ENCODE measurements around the gene KLHL1. TPM values are rescaled to one million over a fixed set of nuclear protein-coding genes. Genes with fewer than 3 reads are reported as not detected.

The KLHL1 gene
- polyA plus RNA-seq, 4 donors, result 0.04 to 1.0 (median 0.79) TPM

- DNase-seq (ENCODE audit: low read depth in 4 of 4, low spot score in 3 of 4), result no peak
Measured at GRCh38 chr13:70022646-70023045, 85.6 kb downstream of the KLHL1 start.

DNA sequence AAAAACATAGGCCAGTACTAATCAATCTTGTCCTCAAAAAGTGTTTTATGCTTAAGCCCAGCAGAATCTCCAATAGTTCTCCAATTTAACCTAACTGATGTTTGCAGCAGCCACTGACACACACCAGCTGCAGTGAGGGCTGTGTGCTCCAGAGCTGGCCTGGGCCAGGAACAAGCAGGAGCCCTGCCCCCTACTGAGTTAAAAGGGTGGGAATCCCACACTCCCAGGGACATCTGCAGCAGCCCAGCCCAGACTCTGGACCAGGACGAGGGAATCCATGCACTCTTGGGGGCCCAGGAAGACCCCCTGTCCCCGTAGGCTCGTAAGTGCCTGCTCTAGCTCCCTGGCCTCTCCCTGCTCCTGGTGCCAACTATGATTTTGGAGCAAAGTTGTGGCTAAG, 92.1 kb downstream of the KLHL1 start:
- DNase-seq (ENCODE audit: low read depth in 4 of 4, low spot score in 3 of 4), result no peak

- DNase-seq (ENCODE audit: low read depth in 4 of 4, low spot score in 3 of 4), result no peak
Measured at GRCh38 chr13:70014337-70014736, 93.9 kb downstream of the KLHL1 start.

GRCh38 chr13:69999875-70000274, 108.4 kb downstream of the KLHL1 start:
- no peak for DNase-seq (ENCODE audit: low read depth in 4 of 4, low spot score in 3 of 4)

DNA sequence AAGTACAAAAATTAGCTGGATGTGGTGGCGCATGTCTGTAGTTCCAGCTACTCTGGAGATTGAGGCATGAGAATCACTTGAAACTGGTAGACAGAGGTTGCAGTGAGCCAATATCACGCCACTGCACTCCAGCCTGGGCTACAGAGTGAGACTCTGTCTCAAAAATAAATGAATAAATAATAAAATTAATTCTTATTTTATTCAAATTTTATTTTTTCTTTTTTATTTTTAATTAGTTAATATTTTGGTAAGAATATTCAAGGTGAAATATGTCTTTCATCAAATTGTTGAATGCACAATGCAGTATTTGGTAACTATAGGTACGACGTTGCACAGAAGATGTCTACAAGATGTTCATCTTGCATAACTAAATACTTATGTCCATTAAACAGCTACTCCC, 111.2 kb downstream of the KLHL1 start:
- no peak for DNase-seq (ENCODE audit: low read depth in 4 of 4, low spot score in 3 of 4)

- no peak for DNase-seq (ENCODE audit: low read depth in 4 of 4, low spot score in 3 of 4)
Measured at GRCh38 chr13:69980799-69981198, 127.5 kb downstream of the KLHL1 start.

DNA sequence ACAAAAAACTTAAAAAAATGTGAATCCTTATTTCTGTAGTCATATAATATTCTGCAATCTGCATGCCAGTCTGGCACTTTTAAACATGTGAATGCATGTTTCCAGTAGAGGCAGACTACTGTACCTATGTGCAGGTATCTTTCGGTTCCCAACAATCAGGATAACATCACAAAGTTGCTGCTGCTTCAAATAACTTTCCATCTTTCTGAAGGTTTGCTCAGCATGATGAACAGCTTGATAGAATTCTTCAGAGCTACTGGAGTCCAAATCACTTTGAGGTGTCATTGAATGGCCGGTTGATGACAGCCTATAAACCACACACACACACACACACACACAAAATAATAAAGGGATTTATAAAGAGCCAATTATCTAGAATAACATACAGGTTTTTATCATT, 132.8 kb downstream of the KLHL1 start:
- no peak for DNase-seq (ENCODE audit: low read depth in 4 of 4, low spot score in 3 of 4)

DNA sequence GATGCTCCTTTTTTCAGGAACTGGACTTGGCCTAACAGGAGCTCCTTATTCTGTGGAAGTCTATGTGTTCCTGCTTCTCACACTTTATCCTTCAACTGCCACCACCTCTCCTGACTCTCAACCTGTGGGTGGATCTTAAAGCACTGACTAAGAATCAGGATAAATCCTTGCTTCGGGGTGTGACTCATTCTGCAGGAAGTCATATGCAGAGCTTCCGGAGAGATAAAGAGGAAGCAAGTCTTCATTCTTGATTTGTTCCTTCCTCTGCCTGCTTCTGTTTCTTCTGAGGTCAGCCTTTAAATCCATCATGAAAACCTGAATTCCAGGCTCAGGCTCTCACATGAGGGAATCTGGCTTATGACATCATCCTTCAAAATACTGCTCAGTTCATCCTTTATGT, 137.7 kb downstream of the KLHL1 start:
- no peak for DNase-seq (ENCODE audit: low read depth in 4 of 4, low spot score in 3 of 4)

DNA sequence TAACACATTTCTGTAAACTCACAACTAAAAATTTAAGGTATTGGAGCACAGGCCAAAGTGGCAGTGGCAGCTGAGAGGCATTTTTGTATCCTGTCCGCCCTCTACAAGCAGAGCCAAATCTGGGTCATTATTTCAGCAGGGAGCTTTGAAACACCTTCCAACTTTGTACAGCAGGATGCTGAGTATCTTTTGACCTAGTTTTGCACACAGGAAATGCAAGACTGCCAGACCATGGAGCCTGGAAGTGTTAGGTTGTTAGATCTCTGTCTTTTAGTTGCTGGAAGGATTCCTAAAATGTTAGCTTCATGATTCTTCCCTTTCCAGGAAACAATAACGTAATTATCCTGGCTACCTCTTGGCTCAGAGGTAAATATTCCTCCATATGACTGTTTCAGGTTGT, 149.2 kb downstream of the KLHL1 start:
- no peak for DNase-seq (ENCODE audit: low read depth in 4 of 4, low spot score in 3 of 4)

- DNase-seq (ENCODE audit: low read depth in 4 of 4, low spot score in 3 of 4), result no peak
Measured at GRCh38 chr13:69956839-69957238, 151.4 kb downstream of the KLHL1 start.

GRCh38 chr13:69956349-69956748, 151.9 kb downstream of the KLHL1 start:
- no peak for DNase-seq (ENCODE audit: low read depth in 4 of 4, low spot score in 3 of 4)

- DNase-seq (ENCODE audit: low read depth in 4 of 4, low spot score in 3 of 4), result no peak
Measured at GRCh38 chr13:69955271-69955670, 153.0 kb downstream of the KLHL1 start.

GRCh38 chr13:69951412-69951811, 156.8 kb downstream of the KLHL1 start:
- no peak for DNase-seq (ENCODE audit: low read depth in 4 of 4, low spot score in 3 of 4)

DNA sequence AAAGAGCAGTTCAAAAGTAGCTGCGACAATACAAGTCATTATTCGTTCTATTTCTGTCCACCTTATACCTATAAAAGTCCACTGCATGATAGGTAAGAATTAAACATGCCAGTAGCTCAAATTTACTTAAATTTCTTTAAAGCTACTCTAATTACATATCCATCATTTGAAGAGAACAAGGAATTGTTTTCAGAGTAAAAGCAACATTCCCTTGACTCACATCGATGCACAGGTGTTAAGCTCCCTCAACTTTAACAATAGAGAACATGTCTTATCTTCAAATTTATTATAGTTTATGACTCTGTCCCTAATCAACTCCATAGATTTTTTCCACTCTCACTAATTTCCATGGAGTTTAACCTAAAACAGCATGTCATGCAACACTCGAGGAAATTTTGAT, 158.1 kb downstream of the KLHL1 start:
- DNase-seq (ENCODE audit: low read depth in 4 of 4, low spot score in 3 of 4), result no peak

- DNase-seq (ENCODE audit: low read depth in 4 of 4, low spot score in 3 of 4), result no peak
Measured at GRCh38 chr13:69948016-69948415, 160.2 kb downstream of the KLHL1 start.

- DNase-seq (ENCODE audit: low read depth in 4 of 4, low spot score in 3 of 4), result no peak
Measured at GRCh38 chr13:69947582-69947981, 160.7 kb downstream of the KLHL1 start.

GRCh38 chr13:69946511-69946910, 161.7 kb downstream of the KLHL1 start:
- DNase-seq (ENCODE audit: low read depth in 4 of 4, low spot score in 3 of 4), result no peak

- DNase-seq (ENCODE audit: low read depth in 4 of 4, low spot score in 3 of 4), result no peak
Measured at GRCh38 chr13:69935043-69935442, 173.2 kb downstream of the KLHL1 start.

DNA sequence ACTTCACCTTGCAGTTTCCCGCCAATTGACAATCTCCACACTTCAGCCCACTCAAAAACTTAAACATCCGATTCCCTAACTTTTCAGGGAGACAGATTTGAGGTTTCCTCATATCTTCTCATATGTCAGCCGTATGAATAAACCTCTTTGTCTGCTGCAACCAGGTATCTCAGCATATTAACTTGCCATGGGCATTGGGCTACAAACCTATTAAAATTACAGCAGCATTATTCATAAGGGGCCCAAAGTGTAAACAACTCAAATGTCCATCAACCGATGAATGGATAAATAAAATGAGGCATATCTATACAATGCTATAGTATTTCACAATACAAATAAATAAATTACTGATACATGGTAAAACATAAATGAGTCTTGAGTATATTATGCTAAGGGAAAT, 180.0 kb downstream of the KLHL1 start:
- no peak for DNase-seq (ENCODE audit: low read depth in 4 of 4, low spot score in 3 of 4)

GRCh38 chr13:69921156-69921555, 187.1 kb downstream of the KLHL1 start:
- DNase-seq (ENCODE audit: low read depth in 4 of 4, low spot score in 3 of 4), result peak in 1 of 4 donors; percentile 1

- no peak for DNase-seq (ENCODE audit: low read depth in 4 of 4, low spot score in 3 of 4)
Measured at GRCh38 chr13:69912630-69913029, 195.6 kb downstream of the KLHL1 start.

DNA sequence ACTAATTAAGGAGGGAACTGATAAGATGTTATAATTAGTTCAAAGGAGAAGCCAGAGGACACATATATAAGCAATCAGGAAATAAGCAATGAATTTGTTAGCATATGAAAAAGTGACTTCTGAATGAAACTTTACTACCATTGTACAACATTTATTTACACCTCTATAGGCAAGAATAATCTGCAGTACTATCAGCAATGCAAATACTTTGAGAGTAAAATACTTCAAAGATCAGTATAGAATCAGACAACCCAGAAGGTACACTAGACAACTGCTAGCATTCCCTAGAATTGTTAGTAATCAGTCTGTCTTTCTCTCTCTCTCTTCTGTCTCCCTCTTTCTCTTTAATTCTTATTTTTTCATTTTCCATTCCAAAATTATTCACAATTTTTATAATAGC, 197.5 kb downstream of the KLHL1 start:
- DNase-seq (ENCODE audit: low read depth in 4 of 4, low spot score in 3 of 4), result no peak

- no peak for DNase-seq (ENCODE audit: low read depth in 4 of 4, low spot score in 3 of 4)
Measured at GRCh38 chr13:69904784-69905183, 203.5 kb downstream of the KLHL1 start.

DNA sequence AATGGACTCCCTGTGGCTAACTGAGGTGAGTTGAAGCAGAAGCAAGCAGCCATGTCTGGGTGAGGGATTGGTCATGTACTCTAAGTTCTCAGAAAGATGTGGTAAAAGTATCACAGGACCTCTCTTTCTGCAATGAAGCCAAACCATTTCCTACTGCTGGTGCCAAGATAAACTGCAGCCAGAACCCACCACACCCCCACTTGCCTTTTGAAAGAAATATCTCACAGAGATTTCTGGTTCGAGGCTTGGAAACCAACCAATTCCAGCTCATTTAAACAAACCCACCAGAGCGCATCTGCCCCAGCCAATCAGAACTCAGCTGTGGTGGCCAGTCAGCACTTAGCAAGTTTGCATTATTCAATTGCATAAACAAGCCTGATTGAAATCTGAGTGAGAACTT, 205.2 kb downstream of the KLHL1 start:
- no peak for DNase-seq (ENCODE audit: low read depth in 4 of 4, low spot score in 3 of 4)
